ENCODE measurements around the gene STAT6.

STAT6 gene

DNA sequence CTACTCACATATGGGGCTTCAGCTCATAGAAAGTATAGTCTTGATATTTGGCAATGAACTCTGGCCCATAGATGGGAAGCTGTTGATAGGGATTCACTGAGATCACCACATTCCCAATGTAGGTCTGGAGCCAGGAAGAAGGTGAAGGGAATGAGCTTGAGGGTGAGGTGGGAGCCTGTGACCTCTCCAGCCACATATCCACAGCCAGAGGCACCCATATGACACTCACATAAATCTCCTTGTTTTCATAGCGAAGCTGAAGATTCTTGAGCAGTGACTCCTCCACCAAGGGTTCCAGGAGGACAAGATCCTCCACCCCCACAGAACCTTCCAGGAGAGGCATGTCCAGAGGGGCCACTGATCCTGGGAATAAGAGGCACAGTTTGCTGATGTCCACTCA is 63.2 kb downstream of the STAT6 start:
- peak; percentile 90 for DNase-seq (ENCODE audit: low read depth)

DNA sequence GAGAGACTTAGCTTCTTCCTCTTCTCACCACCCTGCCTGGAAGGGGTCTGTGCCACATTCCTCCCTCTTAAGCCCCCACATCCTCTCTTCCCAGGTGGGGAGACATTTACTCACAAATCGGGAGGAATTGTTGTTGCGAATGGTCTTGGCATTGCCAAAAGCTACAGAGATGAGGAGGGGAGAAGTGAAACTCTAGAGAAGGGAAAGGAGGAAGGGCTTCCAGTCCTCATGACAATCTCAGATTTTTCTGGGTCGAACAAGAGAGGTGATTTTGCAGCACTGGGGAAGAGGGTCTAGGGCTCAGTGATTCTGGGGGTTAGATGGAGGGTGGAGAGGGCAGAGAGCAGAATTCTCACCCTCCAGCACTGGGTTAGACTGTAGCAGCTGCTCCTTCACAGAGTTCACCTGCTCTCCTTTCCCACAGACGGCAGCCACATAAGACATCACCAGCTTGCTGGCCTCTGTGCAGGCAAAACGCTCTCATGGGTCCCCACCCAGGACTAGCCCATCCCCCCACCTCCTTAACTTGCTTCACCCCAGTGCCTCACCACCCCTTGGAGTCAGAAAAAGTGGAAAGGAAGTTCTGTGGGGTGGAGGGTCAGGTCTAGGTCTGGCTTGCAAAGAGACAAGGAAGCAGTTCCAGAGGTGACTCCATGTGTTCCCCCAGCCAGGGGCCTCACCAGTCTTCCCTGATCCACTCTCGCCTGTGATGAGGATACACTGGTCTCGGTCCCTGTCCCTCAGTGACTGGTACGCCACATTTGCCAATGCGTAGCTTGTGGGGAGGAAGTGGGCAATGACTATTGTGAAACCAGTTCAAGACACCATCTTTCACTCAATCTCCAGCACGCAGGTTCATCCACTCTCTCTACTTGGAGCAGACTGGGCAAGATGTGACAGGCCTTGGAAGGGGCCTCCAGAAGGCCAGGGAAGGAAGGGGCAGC is 63.9 kb downstream of the STAT6 start:
- DNase-seq (ENCODE audit: low read depth) = no peak

DNA sequence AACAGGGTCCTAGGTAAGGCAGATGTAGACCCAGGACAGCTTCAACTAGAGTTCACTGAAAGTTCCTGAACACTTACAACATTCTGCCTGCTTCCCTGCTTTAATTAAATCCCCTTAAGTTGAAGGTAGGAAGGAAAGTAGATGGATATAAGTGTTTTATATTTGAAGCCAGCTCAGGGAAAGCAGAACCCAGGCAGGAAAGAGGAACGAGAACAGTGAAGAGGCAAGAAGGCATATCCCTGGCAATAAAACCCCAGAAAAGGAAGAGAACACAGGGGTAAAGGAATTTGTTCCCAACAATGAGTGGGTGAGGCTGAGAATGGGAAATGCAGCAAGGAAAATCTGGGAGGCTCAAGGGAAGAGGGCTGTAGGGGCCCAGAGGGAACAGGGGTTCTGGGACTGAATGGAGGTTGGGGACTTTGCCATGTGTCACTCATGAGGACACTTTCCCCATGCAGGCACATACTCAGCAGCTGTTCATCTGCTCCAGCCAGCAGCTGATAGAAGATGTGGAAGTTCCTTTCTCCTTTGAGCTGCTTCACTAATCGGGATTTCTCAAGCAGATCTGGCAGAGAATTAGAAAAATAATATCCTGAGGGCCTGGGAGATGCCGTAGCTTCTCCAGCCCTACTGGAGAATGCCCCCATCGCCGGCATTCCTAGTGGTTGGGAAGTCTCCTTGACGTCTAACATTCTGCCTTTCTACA is 64.9 kb downstream of the STAT6 start:
- peak; percentile 42 for DNase-seq (ENCODE audit: low read depth)

Measured in EH (cell line).